G401.6 (cell line): ENCODE results near the gene ARL14EP.

Experiments
- FAIRE-seq: peaks from 2 replicates; lab custom pipeline; 2012; peaks lifted over from hg19 to GRCh38; lab: Jason Lieb, UNC

The ARL14EP gene

DNA sequence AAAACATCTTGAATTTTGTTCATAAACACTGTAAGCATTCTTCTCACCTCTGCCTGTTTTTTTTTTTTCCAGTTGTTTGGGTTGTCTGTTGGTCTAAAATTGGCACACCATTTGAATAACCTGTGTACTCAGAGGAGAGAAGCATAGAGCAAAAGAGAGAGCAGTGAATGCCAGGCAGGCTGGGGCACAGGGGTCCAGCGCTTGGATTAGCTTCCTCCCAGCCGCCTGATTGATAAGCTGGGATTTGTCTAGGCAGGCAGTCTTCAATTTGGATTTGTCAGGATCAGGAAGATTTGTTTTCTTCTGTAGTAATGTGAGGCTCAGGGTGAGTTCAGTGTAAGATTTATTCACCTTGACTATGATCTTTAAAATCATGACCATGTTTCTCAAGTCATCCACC, 59.0 kb downstream of the ARL14EP start:
- FAIRE-seq, result no peak
